ENCODE results near the gene GREM2. TPM values are rescaled to one million over a fixed set of nuclear protein-coding genes. Genes with fewer than 3 reads are reported as not detected.

GREM2 gene
- total and polyA plus RNA-seq, 9 of the 15 experiments (the other 6 are each of a cell fraction or from before 2014, with no cell fraction given) = 0.01 to 0.07 (median 0.05) TPM; not detected in 5

DNA sequence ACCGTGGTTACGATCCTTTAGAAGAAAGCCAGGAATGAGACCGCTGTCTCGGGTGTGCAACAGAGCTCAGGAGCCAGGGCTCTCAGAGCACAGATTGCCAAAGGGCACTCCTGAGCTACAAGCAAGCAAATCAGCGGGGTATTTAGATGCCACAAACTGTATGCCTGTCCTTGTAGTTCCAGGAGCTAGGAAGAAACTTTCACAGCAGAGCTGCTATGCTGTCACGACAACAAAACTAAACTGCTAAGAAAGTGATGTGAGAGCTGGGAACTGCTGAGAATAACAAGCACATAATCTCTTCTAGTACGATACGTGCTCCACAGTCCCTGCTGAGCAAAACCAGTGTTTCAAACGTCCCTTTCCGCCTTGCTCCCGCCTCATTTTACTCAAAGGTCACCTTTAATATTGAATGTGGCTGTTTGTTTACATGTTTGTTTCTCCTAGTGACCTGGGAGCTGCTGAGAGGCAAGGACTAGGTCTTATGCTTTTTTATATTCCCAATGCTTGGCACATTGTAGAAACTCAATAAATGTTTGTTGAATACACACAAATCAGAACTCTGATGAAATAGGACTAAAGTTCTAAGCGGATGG lies 14.7 kb downstream of the GREM2 start:
- intact Hi-C loops (cut with micrococcal nuclease) (no loop called here), in situ Hi-C loops (cut with MboI) (no loop called here)
- Histone ChIP-seq H3K9me1 (ENCODE audit: control insufficient read depth, insufficient read depth, low read length) (no peaks in the 10 kb centered on the region), H3K79me2 (ENCODE audit: control insufficient read depth, insufficient read depth, low read length) (no peaks in the 10 kb centered on the region), H3K4me3 (no peak overlapping the region), H3K4me1 (replicated peaks in 1 of 2; ENCODE audit: control insufficient read depth in 2 of 2, insufficient read depth in 2 of 2, low read length in 2 of 2) (no peaks in the 10 kb centered on the region), H3K36me3 (ENCODE audit: control insufficient read depth, insufficient read depth, low read length) (no peaks in the 10 kb centered on the region), H4K20me1 (replicated peaks; ENCODE audit: control insufficient read depth, insufficient read depth, low read length) (no peaks in the 10 kb centered on the region), H3K27me3 (ENCODE audit: control insufficient read depth in 2 of 2, insufficient read depth in 2 of 2, low read length in 2 of 2) (no peaks in the 10 kb centered on the region), H3K4me2 (ENCODE audit: insufficient read depth, low read length) (no peak overlapping the region), H2AFZ (ENCODE audit: low read depth, low read length) (no peak overlapping the region), H3K9ac (ENCODE audit: insufficient read depth in 1 of 2, low read depth in 2 of 2, low read length in 2 of 2) (no peak overlapping the region), H3K9me3 (replicated peaks; ENCODE audit: control insufficient read depth, insufficient read depth, low read depth, low read length) (no peaks in the 10 kb centered on the region), H3K27ac (ENCODE audit: extremely low read depth, low read depth, low read length) (no peak overlapping the region)
- ChIA-PET POLR2A (no interaction called here), CTCF (ENCODE audit: low intra/inter-chr PET ratio) (no interaction called here)
- WGBS (ENCODE audit: insufficient coverage, low coverage, missing lambda C conversion rate) = under 1% methylated on average over 12 of the region's 12 CpGs
- DNase-seq (ENCODE audit: extremely low read depth in 1 of 4, low spot score in 3 of 4) (no peak), FAIRE-seq (no peak), ATAC-seq (no peak)
- BruUV-seq (replicated peaks) = no TSS peak
- no peak for TF ChIP-seq ZNF311 (CRISPR knock-in tag; IDR thresholded peaks at IDR 0.05)
- no peak for TF ChIP-seq ZNF778 (CRISPR knock-in tag; IDR thresholded peaks at IDR 0.05)
- no peak for TF ChIP-seq ARID1B (IDR thresholded peaks at IDR 0.05)
- no peak for TF ChIP-seq NCOA6 (IDR thresholded peaks at IDR 0.05)
- TF ChIP-seq, protein P1, sequence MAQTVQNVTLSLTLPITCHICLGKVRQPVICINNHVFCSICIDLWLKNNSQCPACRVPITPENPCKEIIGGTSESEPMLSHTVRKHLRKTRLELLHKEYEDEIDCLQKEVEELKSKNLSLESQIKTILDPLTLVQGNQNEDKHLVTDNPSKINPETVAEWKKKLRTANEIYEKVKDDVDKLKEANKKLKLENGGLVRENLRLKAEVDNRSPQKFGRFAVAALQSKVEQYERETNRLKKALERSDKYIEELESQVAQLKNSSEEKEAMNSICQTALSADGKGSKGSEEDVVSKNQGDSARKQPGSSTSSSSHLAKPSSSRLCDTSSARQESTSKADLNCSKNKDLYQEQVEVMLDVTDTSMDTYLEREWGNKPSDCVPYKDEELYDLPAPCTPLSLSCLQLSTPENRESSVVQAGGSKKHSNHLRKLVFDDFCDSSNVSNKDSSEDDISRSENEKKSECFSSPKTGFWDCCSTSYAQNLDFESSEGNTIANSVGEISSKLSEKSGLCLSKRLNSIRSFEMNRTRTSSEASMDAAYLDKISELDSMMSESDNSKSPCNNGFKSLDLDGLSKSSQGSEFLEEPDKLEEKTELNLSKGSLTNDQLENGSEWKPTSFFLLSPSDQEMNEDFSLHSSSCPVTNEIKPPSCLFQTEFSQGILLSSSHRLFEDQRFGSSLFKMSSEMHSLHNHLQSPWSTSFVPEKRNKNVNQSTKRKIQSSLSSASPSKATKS (CRISPR knock-in tag; IDR thresholded peaks at IDR 0.05) = no peak
- TF ChIP-seq, protein P2, sequence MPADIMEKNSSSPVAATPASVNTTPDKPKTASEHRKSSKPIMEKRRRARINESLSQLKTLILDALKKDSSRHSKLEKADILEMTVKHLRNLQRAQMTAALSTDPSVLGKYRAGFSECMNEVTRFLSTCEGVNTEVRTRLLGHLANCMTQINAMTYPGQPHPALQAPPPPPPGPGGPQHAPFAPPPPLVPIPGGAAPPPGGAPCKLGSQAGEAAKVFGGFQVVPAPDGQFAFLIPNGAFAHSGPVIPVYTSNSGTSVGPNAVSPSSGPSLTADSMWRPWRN (IDR thresholded peaks at IDR 0.05; ENCODE audit: low read depth) = no peak
- TF ChIP-seq ZNF589 (CRISPR knock-in tag; IDR thresholded peaks at IDR 0.05; ENCODE audit: low read depth) = no peak
- no peak for TF ChIP-seq NRF1 (conservative IDR thresholded peaks at IDR 0.05 in 1 of 2, IDR thresholded peaks at IDR 0.05 in 1 of 2)
- TF ChIP-seq POLR2AphosphoS2 (IDR thresholded peaks at IDR 0.05; ENCODE audit: low read length) = no peak
- no peak for TF ChIP-seq KDM2B (CRISPR knock-in tag; IDR thresholded peaks at IDR 0.05)

Data from K562 (cell line).